WTC11 (cell line): ENCODE results near the gene CST9. TPM values are rescaled to one million over a fixed set of nuclear protein-coding genes. Genes with fewer than 3 reads are reported as not detected.
A peak's percentile ranks its signal among the peaks of the same experiment; 100 is the strongest.

ENCODE experiments used
- ATAC-seq: fragments of 200-7000 bp; cut with Tn5 transposase; 2 replicates; pipeline ENCODE4 v1.10.0; 2021; ENCODE audit warnings: mild to moderate bottlenecking, moderate library complexity
- CTCF ChIA-PET: fragments of 300-600 bp; sonication (Branson Sonifier 250); formaldehyde crosslinking; loops from one replicate; lab custom pipeline; 2021; ENCODE audit warnings: antibody characterized with exemption; lab: Charles Lee
- POLR2A ChIA-PET: fragments of 350-600 bp; sonication (Branson Sonifier 250); formaldehyde crosslinking; loops from one replicate; lab custom pipeline; 2021; ENCODE audit warnings: antibody characterized with exemption; lab: Charles Lee
- DNase-seq: peaks from one replicate; pipeline ENCODE4 v3.0.0; 2021; ENCODE audit warnings: low spot score
- H3K27ac Mint-ChIP-seq: 2 replicates; pipeline ENCODE4 v1.8.0; 2021; ENCODE audit warnings: mixed read lengths
- H3K27me3 Mint-ChIP-seq: 2 replicates; pipeline ENCODE4 v1.8.0; 2021; ENCODE audit warnings: low read depth, mild to moderate bottlenecking, moderate library complexity, mixed read lengths
- H3K36me3 Mint-ChIP-seq: 2 replicates; pipeline ENCODE4 v1.8.0; 2021; ENCODE audit warnings: mixed read lengths
- H3K4me1 Mint-ChIP-seq: 2 replicates; pipeline ENCODE4 v1.8.0; 2022; ENCODE audit warnings: mixed read lengths
- H3K4me3 Mint-ChIP-seq: 2 replicates; pipeline ENCODE4 v1.8.0; 2021; ENCODE audit warnings: mild to moderate bottlenecking, moderate library complexity, mixed read lengths
- H3K9me3 Mint-ChIP-seq: 2 replicates; pipeline ENCODE4 v1.8.0; 2021; ENCODE audit warnings: mixed read lengths
- AR ChIP-seq: fragments of 250-450 bp; sonication (Bioruptor Pico); IDR thresholded peaks from 2 replicates; pipeline ENCODE4 v1.9.0; 2021; ENCODE audit warnings: mild to moderate bottlenecking
- ATF2 ChIP-seq: sonication (generic); formaldehyde crosslinking; IDR thresholded peaks from 2 replicates; pipeline ENCODE4 v1.8.1; 2022; ENCODE audit warnings: low read depth, missing genetic modification reagents, borderline replicate concordance
- E2F5 ChIP-seq: sonication (generic); formaldehyde crosslinking; IDR thresholded peaks from 2 replicates; pipeline ENCODE4 v1.8.1; 2022; ENCODE audit warnings: mild to moderate bottlenecking, moderate library complexity, missing genetic modification reagents
- EMX1 ChIP-seq: fragments of 250-450 bp; sonication (Bioruptor Pico); IDR thresholded peaks from 2 replicates; pipeline ENCODE4 v1.8.0; 2021; ENCODE audit warnings: mild to moderate bottlenecking
- FOXP1 ChIP-seq: sonication (generic); formaldehyde crosslinking; IDR thresholded peaks from 2 replicates; pipeline ENCODE4 v1.8.0; 2022; ENCODE audit warnings: missing genetic modification reagents, mild to moderate bottlenecking, moderate library complexity, borderline replicate concordance
- GABPB1 ChIP-seq: sonication (generic); formaldehyde crosslinking; IDR thresholded peaks from 2 replicates; pipeline ENCODE4 v1.8.1; 2023; ENCODE audit warnings: mild to moderate bottlenecking, missing genetic modification reagents
- GRHL2 ChIP-seq: fragments of 250-450 bp; sonication (Bioruptor Pico); IDR thresholded peaks from 2 replicates; pipeline ENCODE4 v1.8.0; 2022; ENCODE audit warnings: mild to moderate bottlenecking, moderate library complexity; ENCODE audit not compliant: insufficient replicate concordance, severe bottlenecking
- GTF2I ChIP-seq: fragments of 250-450 bp; sonication (Bioruptor Pico); conservative IDR thresholded peaks from 2 replicates; pipeline ENCODE4 v1.4.0; 2021; ENCODE audit warnings: mild to moderate bottlenecking
- IRF1 ChIP-seq: sonication (generic); formaldehyde crosslinking; IDR thresholded peaks from 2 replicates; pipeline ENCODE4 v1.8.0; 2023; ENCODE audit warnings: missing genetic modification reagents
- MYBL2 ChIP-seq: sonication (generic); formaldehyde crosslinking; IDR thresholded peaks from 2 replicates; pipeline ENCODE4 v1.8.1; 2023; ENCODE audit warnings: mild to moderate bottlenecking, moderate library complexity, missing genetic modification reagents
- NFATC4 ChIP-seq: fragments of 250-450 bp; sonication (Bioruptor Pico); IDR thresholded peaks from 2 replicates; pipeline ENCODE4 v1.9.0; 2021; ENCODE audit warnings: mild to moderate bottlenecking
- NR1H2 ChIP-seq: sonication (generic); formaldehyde crosslinking; IDR thresholded peaks from 2 replicates; pipeline ENCODE4 v1.9.0; 2021; ENCODE audit warnings: mild to moderate bottlenecking, moderate library complexity, missing genetic modification reagents
- NR2C2 ChIP-seq: sonication (generic); formaldehyde crosslinking; IDR thresholded peaks from 2 replicates; pipeline ENCODE4 v1.8.0; 2022; ENCODE audit warnings: mild to moderate bottlenecking, missing genetic modification reagents
- PRRX2 ChIP-seq: fragments of 250-450 bp; sonication (Bioruptor Pico); IDR thresholded peaks from 2 replicates; pipeline ENCODE4 v1.8.0; 2021; ENCODE audit warnings: mild to moderate bottlenecking
- SMAD3 ChIP-seq: sonication (generic); formaldehyde crosslinking; IDR thresholded peaks from 2 replicates; pipeline ENCODE4 v1.8.0; 2022; ENCODE audit warnings: missing genetic modification reagents, mild to moderate bottlenecking, borderline replicate concordance
- USF1 ChIP-seq: sonication (generic); formaldehyde crosslinking; IDR thresholded peaks from 2 replicates; pipeline ENCODE4 v1.8.0; 2022; ENCODE audit warnings: mild to moderate bottlenecking, missing genetic modification reagents
- USF2 ChIP-seq: sonication (generic); formaldehyde crosslinking; IDR thresholded peaks from 2 replicates; pipeline ENCODE4 v1.8.1; 2023; ENCODE audit warnings: mild to moderate bottlenecking, missing genetic modification reagents, moderate library complexity
- ZMAT4 ChIP-seq: fragments of 250-450 bp; sonication (Bioruptor Pico); IDR thresholded peaks from 2 replicates; pipeline ENCODE4 v1.9.0; 2021; ENCODE audit warnings: mild to moderate bottlenecking
- ZNF281 ChIP-seq: sonication (generic); formaldehyde crosslinking; IDR thresholded peaks from 2 replicates; pipeline ENCODE4 v1.8.0; 2023; ENCODE audit warnings: mild to moderate bottlenecking, missing genetic modification reagents
- ZNF423 ChIP-seq: fragments of 250-450 bp; sonication (Bioruptor Pico); IDR thresholded peaks from 2 replicates; pipeline ENCODE4 v2.1.2; 2022; ENCODE audit warnings: mild to moderate bottlenecking, moderate library complexity
- ZNF671 ChIP-seq: fragments of 250-450 bp; sonication (Bioruptor Pico); IDR thresholded peaks from 2 replicates; pipeline ENCODE4 v1.8.0; 2021; ENCODE audit warnings: mild to moderate bottlenecking
- total RNA-seq: library from RNA; stranded (reverse); gene quantifications from 3 replicates; pipeline ENCODE4 v1.2.3, GENCODE V29; 2021

The CST9 gene
- total RNA-seq, 1 experiment from 2014 or later: not detected

- no peak for ATAC-seq
- H3K9me3 Mint-ChIP-seq: no peaks in the 10 kb centered on the region
- peak; percentile 94 for TF ChIP-seq GABPB1 (CRISPR knock-in tag)
- no peak for TF ChIP-seq NR1H2 (CRISPR knock-in tag)
- no peak for TF ChIP-seq IRF1 (CRISPR knock-in tag)
- no peak for TF ChIP-seq GRHL2
- TF ChIP-seq ATF2 (CRISPR knock-in tag): no peak
- no peak for TF ChIP-seq SMAD3 (CRISPR knock-in tag)
- TF ChIP-seq FOXP1 (CRISPR knock-in tag): no peak
- no peak for TF ChIP-seq NFATC4 (CRISPR knock-in tag)
- TF ChIP-seq, all 79 proteins: peak for 1
- H3K4me1 Mint-ChIP-seq: peaks cover 48% of the 10 kb centered on the region
- H3K27ac Mint-ChIP-seq: no peak overlapping the region
- DNase-seq: no peak
- H3K4me3 Mint-ChIP-seq: no peak overlapping the region
- ChIA-PET POLR2A (no interaction called here), CTCF (no interaction called here)
- peaks cover 16% of the 10 kb centered on the region for H3K27me3 Mint-ChIP-seq
- H3K36me3 Mint-ChIP-seq: no peaks in the 10 kb centered on the region
Measured at GRCh38 chr20:23640671-23641667, 35.3 kb upstream of the CST9 start.

- Mint-ChIP-seq H3K9me3 (no peaks in the 10 kb centered on the region), H3K4me1 (peaks cover 49% of the 10 kb centered on the region), H3K27ac (no peak overlapping the region), H3K4me3 (no peak overlapping the region), H3K27me3 (peaks cover 18% of the 10 kb centered on the region), H3K36me3 (no peaks in the 10 kb centered on the region)
- DNase-seq: no peak
- ATAC-seq: no peak
- ChIA-PET POLR2A (no interaction called here), CTCF (no interaction called here)
- TF ChIP-seq PRRX2 (no peak), ZNF281 (CRISPR knock-in tag) (no peak), USF1 (no peak), ZNF671 (CRISPR knock-in tag) (no peak), ZNF423 (CRISPR knock-in tag) (no peak), AR (CRISPR knock-in tag) (no peak), EMX1 (CRISPR knock-in tag) (no peak), USF2 (no peak), E2F5 (no peak), NR2C2 (CRISPR knock-in tag) (no peak), GTF2I (CRISPR knock-in tag) (no peak), MYBL2 (CRISPR knock-in tag) (no peak), ZMAT4 (CRISPR knock-in tag) (no peak)
Measured at GRCh38 chr20:23640018-23640601, 34.4 kb upstream of the CST9 start.
